Measurements from ENCODE around the gene XPNPEP1. TPM values are rescaled to one million over a fixed set of nuclear protein-coding genes. Genes with fewer than 3 reads are reported as not detected.

XPNPEP1 gene
- total RNA-seq, 2 experiments from 2014 or later: 50.3 to 54.3 TPM

DNA sequence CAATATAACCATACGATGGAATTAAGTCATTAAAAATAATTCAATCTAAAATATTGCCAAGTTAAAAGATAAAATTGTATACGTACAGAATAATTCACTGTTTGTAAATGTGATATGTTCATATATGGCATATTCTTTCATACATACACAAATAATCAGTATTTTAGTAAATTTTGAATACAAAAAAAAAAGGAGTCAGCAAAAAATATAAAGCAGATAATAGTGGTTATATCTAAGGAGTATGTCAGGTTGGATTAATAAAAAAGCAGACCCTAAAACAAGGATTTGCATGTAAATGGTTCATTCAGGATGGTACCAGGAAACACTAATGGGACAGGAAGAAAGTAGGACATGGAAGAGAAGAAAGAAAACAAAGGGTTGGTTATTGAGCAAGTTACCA lies 59.5 kb downstream of the XPNPEP1 start:
- DNase-seq (no peak), ATAC-seq (ENCODE audit: poor library complexity) (no peak)
- TF ChIP-seq, protein P1, sequence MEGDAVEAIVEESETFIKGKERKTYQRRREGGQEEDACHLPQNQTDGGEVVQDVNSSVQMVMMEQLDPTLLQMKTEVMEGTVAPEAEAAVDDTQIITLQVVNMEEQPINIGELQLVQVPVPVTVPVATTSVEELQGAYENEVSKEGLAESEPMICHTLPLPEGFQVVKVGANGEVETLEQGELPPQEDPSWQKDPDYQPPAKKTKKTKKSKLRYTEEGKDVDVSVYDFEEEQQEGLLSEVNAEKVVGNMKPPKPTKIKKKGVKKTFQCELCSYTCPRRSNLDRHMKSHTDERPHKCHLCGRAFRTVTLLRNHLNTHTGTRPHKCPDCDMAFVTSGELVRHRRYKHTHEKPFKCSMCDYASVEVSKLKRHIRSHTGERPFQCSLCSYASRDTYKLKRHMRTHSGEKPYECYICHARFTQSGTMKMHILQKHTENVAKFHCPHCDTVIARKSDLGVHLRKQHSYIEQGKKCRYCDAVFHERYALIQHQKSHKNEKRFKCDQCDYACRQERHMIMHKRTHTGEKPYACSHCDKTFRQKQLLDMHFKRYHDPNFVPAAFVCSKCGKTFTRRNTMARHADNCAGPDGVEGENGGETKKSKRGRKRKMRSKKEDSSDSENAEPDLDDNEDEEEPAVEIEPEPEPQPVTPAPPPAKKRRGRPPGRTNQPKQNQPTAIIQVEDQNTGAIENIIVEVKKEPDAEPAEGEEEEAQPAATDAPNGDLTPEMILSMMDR (IDR thresholded peaks at IDR 0.05): no peak
- Mint-ChIP-seq H3K4me1 (ENCODE audit: low read depth) (no peaks in the 10 kb centered on the region), H3K4me3 (no peak overlapping the region), H3K36me3 (ENCODE audit: low read depth) (peaks cover 74% of the 10 kb centered on the region), H3K27ac (no peak overlapping the region), H3K27me3 (no peaks in the 10 kb centered on the region), H3K9me3 (peaks cover 10% of the 10 kb centered on the region)
- H3K4me3 ChIP-seq (ENCODE audit: low read length): no peak overlapping the region
- H3K4me1 ChIP-seq (ENCODE audit: insufficient read depth, low read length): no peaks in the 10 kb centered on the region
- H3K27ac ChIP-seq (ENCODE audit: low read depth in 1 of 2, low read length in 2 of 2): no peak overlapping the region
- ChIA-PET CTCF (interaction anchor here (1.7 kb wide), 1 partner anchor 12 kb away, joined by 5 read pairs; no protein-coding TSS in a partner anchor), POLR2A (interaction anchor here (0.6 kb wide), 1 partner anchor 46 kb away, joined by 4 read pairs; no protein-coding TSS in a partner anchor)
- H3K27me3 ChIP-seq (ENCODE audit: control insufficient read depth in 1 of 2, insufficient read depth in 2 of 2, low read length in 2 of 2): no peaks in the 10 kb centered on the region
- peaks cover 58% of the 10 kb centered on the region for H3K36me3 ChIP-seq (ENCODE audit: insufficient read depth, low read length)
- H3K9me3 ChIP-seq (ENCODE audit: control insufficient read depth in 1 of 2, insufficient read depth in 1 of 2, low read length in 2 of 2): peaks cover 10 to 26% of the 10 kb centered on the region in 2 experiments
- intact Hi-C loops (cut with DNase I, micrococcal nuclease): no loop called here

DNA sequence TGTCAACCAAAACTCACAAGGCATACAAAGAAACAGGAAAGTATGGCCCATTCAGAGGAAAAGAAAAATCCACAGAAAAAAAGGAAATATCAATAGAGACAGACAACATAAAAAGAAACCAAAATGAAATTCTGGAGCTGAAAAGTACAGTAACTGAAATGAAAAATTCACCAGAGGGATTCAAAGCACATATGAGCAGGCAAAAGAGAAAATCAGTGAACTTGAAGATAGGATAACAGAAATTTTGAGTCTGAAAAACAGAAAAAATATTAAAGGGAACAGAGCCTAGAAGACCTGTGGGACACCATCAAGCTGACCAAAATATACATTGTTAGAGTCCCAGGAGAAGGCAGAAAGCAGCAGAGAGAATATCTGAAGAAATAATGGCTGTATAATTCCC lies 60.6 kb downstream of the XPNPEP1 start:
- H3K27ac ChIP-seq (ENCODE audit: low read depth in 1 of 2, low read length in 2 of 2): no peak overlapping the region
- no peaks in the 10 kb centered on the region for H3K27me3 Mint-ChIP-seq
- no peak overlapping the region for H3K27ac Mint-ChIP-seq
- peaks cover 10 to 26% of the 10 kb centered on the region in 2 experiments for H3K9me3 ChIP-seq (ENCODE audit: control insufficient read depth in 1 of 2, insufficient read depth in 1 of 2, low read length in 2 of 2)
- intact Hi-C loops (cut with DNase I, micrococcal nuclease): no loop called here
- no peak overlapping the region for H3K4me3 ChIP-seq (ENCODE audit: low read length)
- H3K4me3 Mint-ChIP-seq: no peak overlapping the region
- H3K36me3 ChIP-seq (ENCODE audit: insufficient read depth, low read length): peaks cover 48% of the 10 kb centered on the region
- TF ChIP-seq, protein P1 (IDR thresholded peaks at IDR 0.05): no peak
- POLR2A ChIA-PET: interaction anchor here (0.6 kb wide), 1 partner anchor 296 kb away, joined by 4 read pairs; no protein-coding TSS in a partner anchor
- no peaks in the 10 kb centered on the region for H3K4me1 Mint-ChIP-seq (ENCODE audit: low read depth)
- H3K9me3 Mint-ChIP-seq: peaks cover 10% of the 10 kb centered on the region
- CTCF ChIA-PET: interaction anchor here (1.7 kb wide), 1 partner anchor 11 kb away, joined by 5 read pairs; no protein-coding TSS in a partner anchor
- H3K4me1 ChIP-seq (ENCODE audit: insufficient read depth, low read length): no peaks in the 10 kb centered on the region
- no peak for DNase-seq
- ATAC-seq (ENCODE audit: poor library complexity): no peak
- H3K27me3 ChIP-seq (ENCODE audit: control insufficient read depth in 1 of 2, insufficient read depth in 2 of 2, low read length in 2 of 2): no peaks in the 10 kb centered on the region
- peaks cover 64% of the 10 kb centered on the region for H3K36me3 Mint-ChIP-seq (ENCODE audit: low read depth)

DNA sequence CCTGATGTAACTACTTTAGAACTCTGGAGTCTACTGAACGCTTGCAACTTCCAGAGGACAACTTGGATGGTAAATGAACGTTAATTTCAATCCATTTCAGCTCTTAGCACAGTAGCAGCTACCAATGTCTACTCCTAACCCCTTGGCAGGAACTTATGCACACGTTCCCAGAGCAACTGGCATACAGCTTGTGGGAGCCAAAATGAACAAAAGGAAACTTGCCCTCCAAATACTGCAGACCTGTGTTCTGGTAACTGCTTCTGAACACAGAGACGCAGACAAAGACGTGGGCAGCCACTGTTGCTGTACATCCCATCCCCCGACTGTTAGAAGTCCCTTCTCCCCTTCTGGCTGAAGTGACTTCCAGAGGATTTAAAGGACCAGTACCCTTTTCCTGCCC lies 61.3 kb downstream of the XPNPEP1 start:
- DNase-seq (no peak), ATAC-seq (ENCODE audit: poor library complexity) (no peak)
- Histone ChIP-seq H3K4me1 (ENCODE audit: insufficient read depth, low read length) (no peaks in the 10 kb centered on the region), H3K4me3 (ENCODE audit: low read length) (no peak overlapping the region), H3K9me3 (ENCODE audit: control insufficient read depth in 1 of 2, insufficient read depth in 1 of 2, low read length in 2 of 2) (peaks cover 10 to 26% of the 10 kb centered on the region in 2 experiments), H3K36me3 (ENCODE audit: insufficient read depth, low read length) (peaks cover 41% of the 10 kb centered on the region), H3K27ac (ENCODE audit: low read depth in 1 of 2, low read length in 2 of 2) (no peak overlapping the region), H3K27me3 (ENCODE audit: control insufficient read depth in 1 of 2, insufficient read depth in 2 of 2, low read length in 2 of 2) (no peaks in the 10 kb centered on the region)
- peaks cover 57% of the 10 kb centered on the region for H3K36me3 Mint-ChIP-seq (ENCODE audit: low read depth)
- no peaks in the 10 kb centered on the region for H3K4me1 Mint-ChIP-seq (ENCODE audit: low read depth)
- H3K4me3 Mint-ChIP-seq: no peak overlapping the region
- CTCF ChIA-PET: interaction anchor here (0.6 to 1.7 kb wide), 2 partner anchors 10 to 444 kb away, joined by 3 to 5 read pairs; no protein-coding TSS in a partner anchor
- TF ChIP-seq, protein P1 (IDR thresholded peaks at IDR 0.05): no peak
- no peaks in the 10 kb centered on the region for H3K27me3 Mint-ChIP-seq
- H3K9me3 Mint-ChIP-seq: peaks cover 10% of the 10 kb centered on the region
- intact Hi-C loops (cut with DNase I, micrococcal nuclease): no loop called here
- POLR2A ChIA-PET: no interaction called here
- H3K27ac Mint-ChIP-seq: no peak overlapping the region
